Naive thymus-derived CD8-positive, alpha-beta T cell (primary cell): Measurements from ENCODE around the gene ITGB2. TPM values are rescaled to one million over a fixed set of nuclear protein-coding genes. Genes with fewer than 3 reads are reported as not detected.

Experiments
- ATAC-seq, 2 donors: fragments of 150-1000 bp; cut with Tn5 transposase in 1 of 2; sonication (Bioruptor Pico), chemical (Tn5 transposase) in 1 of 2; 1 replicate in 1 of 2; 2 replicates in 1 of 2; pipeline ENCODE4 v1.10.0; 2021; ENCODE audit warnings: mild to moderate bottlenecking in 2 of 2, moderate library complexity in 2 of 2
- POLR2A ChIA-PET: fragments of 350-600 bp; sonication (Branson Sonifier 250); formaldehyde crosslinking; loops from one replicate; lab custom pipeline; 2021; ENCODE audit warnings: antibody characterized with exemption; lab: Charles Lee
- DNase-seq, 10 donors: peaks; one replicate each; pipeline versions ENCODE4 v3.0.0 to v3.0.0-alpha.2; 2020 to 2022
- H3K27ac Mint-ChIP-seq, 10 donors: one replicate each; pipeline ENCODE4 v1.8.0; 2020 to 2022; ENCODE audit warnings: mild to moderate bottlenecking in 10 of 10, mixed read lengths in 10 of 10, moderate library complexity in 4 of 10, inconsistent platforms in 1 of 10
- H3K27me3 Mint-ChIP-seq, 5 donors: one replicate each; pipeline ENCODE4 v1.8.0; 2021 to 2022; ENCODE audit warnings: mixed read lengths in 5 of 5
- H3K36me3 Mint-ChIP-seq, 3 donors: one replicate each; pipeline ENCODE4 v1.8.0; 2020 to 2022; ENCODE audit warnings: mixed read lengths in 3 of 3, mild to moderate bottlenecking in 2 of 3, inconsistent platforms in 1 of 3
- H3K4me1 Mint-ChIP-seq, 4 donors: one replicate each; pipeline ENCODE4 v1.8.0; 2021 to 2022; ENCODE audit warnings: mixed read lengths in 4 of 4
- H3K4me3 Mint-ChIP-seq, 10 donors: one replicate each; pipeline ENCODE4 v1.8.0; 2020 to 2022; ENCODE audit warnings: mild to moderate bottlenecking in 10 of 10, mixed read lengths in 10 of 10, moderate library complexity in 6 of 10, inconsistent platforms in 1 of 10
- H3K9me3 Mint-ChIP-seq, 9 donors: one replicate each; pipeline ENCODE4 v1.8.0; 2020 to 2022; ENCODE audit warnings: mixed read lengths in 9 of 9, mild to moderate bottlenecking in 3 of 9, inconsistent platforms in 1 of 9, moderate library complexity in 1 of 9
- polyA plus RNA-seq, 3 donors: library from polyadenylated mRNA; unstranded; fragments of 300-500 nt; fragmentation: Illumina TruSeq; gene quantifications; one replicate each; pipeline ENCODE4 v1.2.3, GENCODE V29; 2021
- total RNA-seq, 8 experiments: library from RNA in 2 of 8; stranded (reverse) in 2 of 8; gene quantifications; one replicate each; pipeline ENCODE4 v1.2.3 and lab custom pipeline; 2021 to 2026

ITGB2 gene
- total and polyA plus RNA-seq, 5 experiments from 2014 or later = 177 to 549 (median 423) TPM

DNA sequence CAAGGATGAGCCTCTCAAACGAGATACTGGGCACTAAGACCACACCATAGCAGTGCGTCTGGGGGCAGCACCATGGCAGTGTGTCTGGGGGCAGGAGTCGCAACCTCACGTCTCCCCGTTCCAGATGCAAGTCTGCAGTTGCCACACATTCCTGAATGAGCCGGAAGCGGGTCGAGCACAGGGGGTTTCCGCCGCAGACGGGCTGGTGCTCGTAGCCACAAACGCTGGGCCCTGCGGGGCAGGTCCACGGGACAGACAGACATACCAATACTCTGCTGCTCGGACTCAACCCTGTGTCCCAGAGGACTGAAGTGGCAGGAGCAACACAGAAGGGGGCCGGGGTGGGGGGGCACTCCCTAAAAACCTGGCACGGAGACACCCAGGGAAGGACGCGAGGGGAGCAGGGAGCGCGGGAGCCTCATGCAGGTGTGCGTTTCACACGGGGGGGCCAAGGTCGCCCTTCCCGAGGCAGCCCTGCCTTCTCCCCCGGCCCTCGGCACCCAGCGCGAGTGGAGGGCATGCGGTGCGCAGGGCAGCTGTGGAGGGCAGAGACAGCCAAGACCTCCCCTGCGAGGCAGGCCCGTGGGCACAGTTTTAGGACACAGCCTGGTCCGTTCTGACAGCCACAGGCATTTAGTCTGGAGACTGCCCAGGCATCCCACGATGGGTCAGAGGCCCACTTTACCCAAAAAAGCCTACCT is 71.7 kb downstream of the ITGB2 start:
- POLR2A ChIA-PET = no interaction called here
- H3K4me1 Mint-ChIP-seq = peaks cover 13 to 42% (median 24%) of the 10 kb centered on the region in 4 donors
- peak overlapping the region in 1 of 10 donors; percentile 15 for H3K27ac Mint-ChIP-seq
- H3K4me3 Mint-ChIP-seq = no peak overlapping the region
- no peaks in the 10 kb centered on the region for H3K9me3 Mint-ChIP-seq
- peaks cover 0 to 2% (median 0%) of the 10 kb centered on the region in 5 donors for H3K27me3 Mint-ChIP-seq
- no peak for DNase-seq
- ATAC-seq = no peak
- H3K36me3 Mint-ChIP-seq = peaks cover 0 to 50% (median 6%) of the 10 kb centered on the region in 3 donors

GRCh38 chr21:44847261-44848056 is 73.2 kb downstream of the ITGB2 start:
- no peaks in the 10 kb centered on the region for H3K9me3 Mint-ChIP-seq
- H3K27ac Mint-ChIP-seq = peak overlapping the region in 5 of 10 donors; percentile 19 to 80 (median 57)
- DNase-seq (no peak), ATAC-seq (no peak)
- H3K36me3 Mint-ChIP-seq = peaks cover 0 to 36% (median 6%) of the 10 kb centered on the region in 3 donors
- H3K4me1 Mint-ChIP-seq = peaks cover 8 to 34% (median 19%) of the 10 kb centered on the region in 4 donors
- peaks cover 0 to 2% (median 0%) of the 10 kb centered on the region in 5 donors for H3K27me3 Mint-ChIP-seq
- H3K4me3 Mint-ChIP-seq = no peak overlapping the region
- POLR2A ChIA-PET = interaction anchor here (1.5 kb wide), 1 partner anchor 28 kb away, joined by 4 read pairs; no protein-coding TSS in a partner anchor

DNA sequence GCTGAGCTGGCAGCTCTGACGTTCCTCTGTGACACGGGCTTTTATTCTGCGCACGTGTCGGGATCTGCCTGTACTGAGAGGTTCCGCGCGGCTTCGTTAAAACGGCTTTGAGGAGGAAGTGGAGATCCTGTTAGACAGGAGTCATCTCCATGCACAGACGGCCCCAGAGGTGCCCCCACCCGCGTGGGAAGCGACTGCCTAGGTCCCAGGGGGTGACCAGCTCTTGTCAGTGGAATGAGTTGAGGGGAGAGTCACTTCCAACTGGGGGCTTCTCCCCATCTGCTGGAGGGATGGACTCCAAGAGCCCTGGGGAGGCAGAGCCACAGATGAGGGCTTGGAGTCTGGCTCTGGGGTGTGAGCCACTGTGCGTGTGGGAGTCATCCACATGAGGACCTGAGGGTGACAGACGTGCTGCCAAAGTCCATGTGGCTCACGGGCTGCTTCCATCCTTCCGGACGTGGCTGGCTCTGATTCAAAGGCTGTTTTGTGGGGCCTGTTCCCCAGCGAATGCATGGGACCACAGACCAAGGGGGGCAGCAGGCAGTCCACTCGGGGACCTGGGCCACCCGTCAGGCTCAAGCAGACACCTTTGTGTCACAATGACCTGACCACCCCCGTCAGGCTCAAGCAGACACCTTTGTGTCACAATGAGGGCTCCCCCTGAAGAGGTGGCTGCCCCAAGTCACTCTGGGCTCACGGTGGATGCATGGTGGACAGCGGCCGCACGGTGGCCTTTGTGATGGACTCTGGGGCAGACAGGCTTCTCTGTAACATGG is 74.0 kb downstream of the ITGB2 start:
- POLR2A ChIA-PET = interaction anchor here (1.0 to 1.5 kb wide), 4 partner anchors 27 to 86 kb away, joined by 3 to 7 read pairs (median 4); partner anchors contain the start of gene PTTG1IP
- peak overlapping the region; percentile 70 to 85 (median 73) for H3K4me3 Mint-ChIP-seq
- ATAC-seq (peak; percentile 60 to 77), DNase-seq (peak in 9 of 10 donors; percentile 19 to 69 (median 33))
- H3K9me3 Mint-ChIP-seq = no peaks in the 10 kb centered on the region
- peaks cover 8 to 26% (median 15%) of the 10 kb centered on the region in 4 donors for H3K4me1 Mint-ChIP-seq
- H3K36me3 Mint-ChIP-seq = peaks cover 0 to 28% (median 6%) of the 10 kb centered on the region in 3 donors
- H3K27me3 Mint-ChIP-seq = peaks cover 0 to 2% (median 0%) of the 10 kb centered on the region in 5 donors
- peak overlapping the region; percentile 47 to 91 (median 72) for H3K27ac Mint-ChIP-seq

- POLR2A ChIA-PET = interaction anchor here (1.0 to 1.2 kb wide), 3 partner anchors 28 to 86 kb away, joined by 3 to 7 read pairs (median 5); partner anchors contain the start of gene PTTG1IP
- Mint-ChIP-seq H3K4me3 (peak overlapping the region; percentile 70 to 85 (median 73)), H3K36me3 (peaks cover 0 to 23% (median 3%) of the 10 kb centered on the region in 3 donors), H3K9me3 (no peaks in the 10 kb centered on the region), H3K4me1 (peaks cover 8 to 22% (median 12%) of the 10 kb centered on the region in 4 donors), H3K27ac (peak overlapping the region; percentile 46 to 91 (median 69)), H3K27me3 (peaks cover 0 to 5% (median 0%) of the 10 kb centered on the region in 5 donors)
- peak in 1 of 10 donors; percentile 15 for DNase-seq
- no peak for ATAC-seq
Observed at GRCh38 chr21:44846224-44846484, 74.5 kb downstream of the ITGB2 start.

DNA sequence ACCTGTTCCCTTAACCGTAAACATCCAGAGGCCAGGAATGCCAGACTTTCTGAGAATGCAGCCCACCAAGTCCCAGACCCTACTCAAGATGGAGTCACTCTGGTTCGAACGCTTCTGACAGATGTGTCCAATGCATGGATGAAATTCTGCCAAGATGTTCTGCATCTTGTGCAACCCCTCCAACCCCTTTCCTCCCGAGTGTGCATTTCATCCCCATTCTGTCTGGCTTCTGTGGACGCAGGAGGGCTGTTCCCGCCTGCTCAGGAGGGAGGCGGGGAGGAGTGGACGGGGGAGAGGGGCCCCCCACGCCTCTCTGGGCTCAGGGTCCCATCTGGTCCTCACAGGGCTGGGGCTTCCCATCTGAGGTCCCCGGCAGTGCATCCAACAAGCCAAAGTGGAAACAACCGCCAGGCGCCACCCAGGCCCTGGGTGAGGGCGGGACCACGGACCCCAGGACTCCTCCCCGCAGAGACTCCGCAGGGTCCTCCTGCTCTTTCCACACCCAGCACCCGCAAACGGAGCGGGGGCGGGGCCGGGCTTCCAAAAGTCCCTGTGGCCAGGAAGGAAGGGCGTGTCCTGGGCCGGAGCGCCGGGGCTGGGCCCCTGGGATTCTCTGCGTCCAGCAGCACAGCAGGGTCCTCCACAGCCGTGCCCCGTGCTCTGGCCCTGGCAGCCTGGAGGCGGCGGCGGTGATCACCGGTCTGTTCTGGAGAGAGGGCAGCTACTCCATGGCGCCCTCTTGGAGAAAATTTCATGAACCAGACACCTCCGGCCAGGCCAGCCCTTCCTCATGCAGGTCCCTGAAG is 75.1 kb downstream of the ITGB2 start:
- peak overlapping the region in 8 of 10 donors; percentile 46 to 91 (median 69) for H3K27ac Mint-ChIP-seq
- H3K9me3 Mint-ChIP-seq = no peaks in the 10 kb centered on the region
- H3K27me3 Mint-ChIP-seq = peaks cover 0 to 5% (median 0%) of the 10 kb centered on the region in 5 donors
- POLR2A ChIA-PET = interaction anchor here (1.0 to 1.2 kb wide), 3 partner anchors 28 to 87 kb away, joined by 3 to 7 read pairs (median 5); partner anchors contain the start of gene PTTG1IP
- peaks cover 6 to 18% (median 12%) of the 10 kb centered on the region in 4 donors for H3K4me1 Mint-ChIP-seq
- peaks cover 0 to 18% (median 0%) of the 10 kb centered on the region in 3 donors for H3K36me3 Mint-ChIP-seq
- ATAC-seq = peak; percentile 76 to 85
- H3K4me3 Mint-ChIP-seq = peak overlapping the region; percentile 70 to 85 (median 73)
- DNase-seq = peak; percentile 19 to 70 (median 36)

DNA sequence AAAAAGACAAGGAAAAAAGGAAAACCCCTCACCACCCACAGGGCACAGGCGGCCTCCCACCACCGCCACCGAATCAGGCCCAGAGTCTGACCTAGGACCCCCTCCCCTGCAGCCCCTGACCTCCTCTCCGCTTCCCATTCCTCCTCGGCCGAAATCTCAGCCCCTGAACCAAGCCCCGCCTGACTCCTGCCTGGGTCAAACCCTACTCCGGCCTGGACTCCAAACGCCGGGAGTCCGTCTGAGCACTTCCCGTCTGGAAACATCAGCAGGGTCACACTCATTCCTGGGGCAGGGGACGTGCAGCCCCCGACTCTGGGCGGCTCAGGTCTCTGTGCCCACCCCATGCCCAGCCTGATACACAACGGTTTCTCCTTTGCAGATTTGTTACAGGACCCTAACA is 76.4 kb downstream of the ITGB2 start:
- POLR2A ChIA-PET = no interaction called here
- Mint-ChIP-seq H3K4me1 (peaks cover 6 to 18% (median 12%) of the 10 kb centered on the region in 4 donors), H3K27me3 (peaks cover 0 to 5% (median 2%) of the 10 kb centered on the region in 5 donors), H3K27ac (no peak overlapping the region), H3K36me3 (peaks cover 0 to 5% (median 0%) of the 10 kb centered on the region in 3 donors), H3K4me3 (peak overlapping the region in 6 of 10 donors; percentile 15 to 70 (median 44)), H3K9me3 (no peaks in the 10 kb centered on the region)
- ATAC-seq = no peak
- no peak for DNase-seq

GRCh38 chr21:44842721-44843445 is 77.8 kb downstream of the ITGB2 start:
- Mint-ChIP-seq H3K36me3 (no peaks in the 10 kb centered on the region), H3K27me3 (peaks cover 0 to 5% (median 2%) of the 10 kb centered on the region in 5 donors), H3K4me1 (peaks cover 6 to 18% (median 12%) of the 10 kb centered on the region in 4 donors), H3K9me3 (no peaks in the 10 kb centered on the region), H3K4me3 (peak overlapping the region in 1 of 10 donors; percentile 25), H3K27ac (no peak overlapping the region)
- no peak for ATAC-seq
- POLR2A ChIA-PET = no interaction called here
- no peak for DNase-seq

DNA sequence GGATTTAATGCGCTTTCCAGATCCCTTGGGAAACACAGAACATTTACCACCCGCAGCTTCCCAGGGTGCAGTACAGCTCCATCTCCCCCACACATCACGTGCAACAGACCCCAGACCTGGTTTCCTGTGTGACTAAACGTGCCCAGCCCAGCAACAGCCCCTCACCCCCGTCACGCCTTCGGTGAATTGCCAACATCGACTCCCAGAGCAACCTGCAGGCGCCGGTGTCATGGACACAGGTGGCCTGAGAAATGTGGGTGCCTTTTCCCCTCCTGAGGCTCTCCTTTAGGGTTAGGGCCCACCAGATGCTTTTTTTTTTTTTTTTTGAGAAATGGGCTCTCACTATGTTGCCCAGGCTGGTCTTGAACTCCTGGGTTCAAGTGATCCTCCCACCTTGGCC is 78.6 kb downstream of the ITGB2 start:
- no peak for ATAC-seq
- Mint-ChIP-seq H3K27ac (no peak overlapping the region), H3K9me3 (no peaks in the 10 kb centered on the region), H3K4me3 (no peak overlapping the region), H3K27me3 (peaks cover 0 to 5% (median 2%) of the 10 kb centered on the region in 5 donors), H3K4me1 (peaks cover 6 to 18% (median 12%) of the 10 kb centered on the region in 4 donors), H3K36me3 (no peaks in the 10 kb centered on the region)
- DNase-seq = no peak
- POLR2A ChIA-PET = no interaction called here

- DNase-seq (no peak), ATAC-seq (no peak)
- Mint-ChIP-seq H3K4me3 (no peak overlapping the region), H3K4me1 (peaks cover 0 to 8% (median 3%) of the 10 kb centered on the region in 4 donors), H3K9me3 (no peaks in the 10 kb centered on the region), H3K27me3 (peaks cover 0 to 5% (median 2%) of the 10 kb centered on the region in 5 donors), H3K36me3 (no peaks in the 10 kb centered on the region), H3K27ac (no peak overlapping the region)
- POLR2A ChIA-PET = interaction anchor here (0.8 kb wide), 1 partner anchor 16 kb away, joined by 3 read pairs; no protein-coding TSS in a partner anchor
Observed at GRCh38 chr21:44840771-44841170, 79.9 kb downstream of the ITGB2 start.

- Mint-ChIP-seq H3K27me3 (peaks cover 0 to 5% (median 0%) of the 10 kb centered on the region in 5 donors), H3K9me3 (no peaks in the 10 kb centered on the region), H3K4me1 (no peaks in the 10 kb centered on the region), H3K4me3 (no peak overlapping the region), H3K27ac (peak overlapping the region in 1 of 10 donors; percentile 5), H3K36me3 (no peaks in the 10 kb centered on the region)
- ATAC-seq (no peak), DNase-seq (no peak)
- POLR2A ChIA-PET = no interaction called here
Observed at GRCh38 chr21:44838951-44839350, 81.7 kb downstream of the ITGB2 start.
